ENCODE data around the gene BMI1.

DNA sequence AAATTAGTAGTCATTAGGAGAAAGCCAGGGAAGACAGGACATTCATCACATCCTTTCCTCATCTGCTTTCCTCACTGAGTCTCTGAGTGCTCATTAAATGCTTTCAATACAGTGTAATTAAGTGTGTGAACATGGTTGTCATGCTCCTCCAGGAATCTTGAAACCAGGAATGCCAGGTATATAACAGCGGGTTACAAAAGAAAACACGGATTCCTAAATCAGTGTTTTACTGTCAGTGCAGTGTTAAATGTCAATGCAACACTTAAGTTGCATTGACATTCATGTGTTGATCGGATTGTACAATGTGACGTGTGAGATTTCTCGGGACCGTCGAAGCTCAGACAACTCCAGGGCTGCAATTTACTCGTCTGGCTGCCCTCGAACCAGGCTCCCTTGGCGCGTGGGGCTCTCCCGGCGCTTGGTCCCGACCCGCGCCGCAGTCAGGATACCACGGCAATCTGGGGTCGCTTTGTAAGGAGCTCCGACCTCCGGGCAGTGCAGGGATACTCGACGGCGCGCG, 23.9 kb downstream of the BMI1 start:
- no peak for TF ChIP-seq CTCF (conservative IDR thresholded peaks at IDR 0.05; ENCODE audit: low read depth in 2 of 2)
- TF ChIP-seq CREB1 (CRISPR knock-in tag; IDR thresholded peaks at IDR 0.05; ENCODE audit: low read depth) = no peak
- no peak for TF ChIP-seq JUNB (IDR thresholded peaks at IDR 0.05; ENCODE audit: unreplicated experiment)
- TF ChIP-seq NANOG (IDR thresholded peaks at IDR 0.05; ENCODE audit: borderline replicate concordance) = no peak
- TF ChIP-seq POLR2AphosphoS5 (IDR thresholded peaks at IDR 0.05; ENCODE audit: low read depth) = no peak
- TF ChIP-seq, protein P1, sequence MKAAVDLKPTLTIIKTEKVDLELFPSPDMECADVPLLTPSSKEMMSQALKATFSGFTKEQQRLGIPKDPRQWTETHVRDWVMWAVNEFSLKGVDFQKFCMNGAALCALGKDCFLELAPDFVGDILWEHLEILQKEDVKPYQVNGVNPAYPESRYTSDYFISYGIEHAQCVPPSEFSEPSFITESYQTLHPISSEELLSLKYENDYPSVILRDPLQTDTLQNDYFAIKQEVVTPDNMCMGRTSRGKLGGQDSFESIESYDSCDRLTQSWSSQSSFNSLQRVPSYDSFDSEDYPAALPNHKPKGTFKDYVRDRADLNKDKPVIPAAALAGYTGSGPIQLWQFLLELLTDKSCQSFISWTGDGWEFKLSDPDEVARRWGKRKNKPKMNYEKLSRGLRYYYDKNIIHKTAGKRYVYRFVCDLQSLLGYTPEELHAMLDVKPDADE (IDR thresholded peaks at IDR 0.05) = no peak
- peak; percentile 80 for TF ChIP-seq EZH2 (IDR thresholded peaks at IDR 0.05; ENCODE audit: low read depth, unreplicated experiment)
